Natural killer cell treated with Interleukin-12 subunit alpha and Interleukin-12 subunit beta and Interleukin-15 and Interleukin-18, amount 100 ng/mL, for 72 hours (primary cell): ENCODE results near the gene USP17L21. TPM values are rescaled to one million over a fixed set of nuclear protein-coding genes. Genes with fewer than 3 reads are reported as not detected.

Experiments used
- total RNA-seq, 2 donors: library from RNA; stranded (reverse); gene quantifications; one replicate each; pipeline ENCODE4 v1.2.3, GENCODE V29; 2022

Gene USP17L21
- total RNA-seq, 2 donors from 2014 or later = not detected

Other genes starting within 250 kb of the USP17L21 start
- gene FAM90A26, start 92.5 kb upstream of the USP17L21 start, total RNA-seq = not detected
- gene USP17L10, start 52.2 kb upstream of the USP17L21 start, total RNA-seq = not detected
- gene USP17L11, start 47.5 kb upstream of the USP17L21 start, total RNA-seq = not detected
- not detected for gene USP17L12, start 42.7 kb upstream of the USP17L21 start, total RNA-seq
- not detected for gene USP17L13, start 38.0 kb upstream of the USP17L21 start, total RNA-seq
- gene USP17L15, start 28.5 kb upstream of the USP17L21 start, total RNA-seq = not detected
- gene USP17L17, start 19.0 kb upstream of the USP17L21 start, total RNA-seq = not detected
- gene USP17L18, start 14.2 kb upstream of the USP17L21 start, total RNA-seq = not detected
- gene USP17L19, start 9.5 kb upstream of the USP17L21 start, total RNA-seq = not detected
- not detected for gene USP17L20, start 4.7 kb upstream of the USP17L21 start, total RNA-seq
- not detected for gene USP17L22, start 4.7 kb downstream of the USP17L21 start, total RNA-seq
- gene USP17L24, start 62.3 kb downstream of the USP17L21 start, total RNA-seq = not detected
- not detected for gene USP17L25, start 67.0 kb downstream of the USP17L21 start, total RNA-seq
- gene USP17L26, start 71.8 kb downstream of the USP17L21 start, total RNA-seq = not detected
- gene USP17L5, start 76.5 kb downstream of the USP17L21 start, total RNA-seq = not detected
- not detected for gene USP17L27, start 81.3 kb downstream of the USP17L21 start, total RNA-seq
- gene USP17L28, start 86.0 kb downstream of the USP17L21 start, total RNA-seq = not detected
- not detected for gene USP17L29, start 90.8 kb downstream of the USP17L21 start, total RNA-seq
- gene USP17L30, start 100.3 kb downstream of the USP17L21 start, total RNA-seq = not detected
- not detected for gene DEFB131A, start 181.5 kb downstream of the USP17L21 start, total RNA-seq